ENCODE data around the gene EFCAB7. TPM values are rescaled to one million over a fixed set of nuclear protein-coding genes. Genes with fewer than 3 reads are reported as not detected.

Gene EFCAB7
- total RNA-seq, 2 donors from 2014 or later, result 9.8 to 11.6 TPM

DNA sequence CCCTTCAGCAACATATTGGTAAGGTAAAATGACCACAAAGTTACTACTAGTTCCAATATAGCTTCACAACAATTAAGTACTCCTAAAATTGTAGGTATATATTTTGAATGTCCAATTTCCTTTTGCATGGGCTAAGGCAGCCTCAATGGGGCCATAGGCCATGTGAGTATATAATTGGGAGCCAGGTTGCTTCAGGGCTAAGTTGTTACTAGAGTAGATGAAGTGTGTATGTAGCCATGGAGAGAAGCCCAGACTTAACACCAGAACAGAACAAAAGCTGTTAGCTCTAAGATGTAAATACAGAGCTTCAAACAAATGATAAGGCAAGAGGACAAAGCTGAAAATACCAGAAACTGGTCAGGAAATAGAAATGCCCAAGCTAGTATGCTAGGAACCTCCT is 16.5 kb upstream of the EFCAB7 start:
- DNase-seq (ENCODE audit: low spot score), result no peak
- no peaks in the 10 kb centered on the region for H3K36me3 ChIP-seq
- H3K4me3 ChIP-seq, result no peak overlapping the region
- no peaks in the 10 kb centered on the region for H3K27me3 ChIP-seq (replicated peaks; ENCODE audit: insufficient read depth)
- H3K9me3 ChIP-seq, result no peaks in the 10 kb centered on the region
- H3K27ac ChIP-seq, result no peak overlapping the region
- H3K4me1 ChIP-seq (replicated peaks), result no peaks in the 10 kb centered on the region
- no peak for TF ChIP-seq POLR2AphosphoS5 (IDR thresholded peaks at IDR 0.05)
- TF ChIP-seq CTCF (IDR thresholded peaks at IDR 0.05), result no peak
- no peak for TF ChIP-seq POLR2A (IDR thresholded peaks at IDR 0.05)
- intact Hi-C loops (cut with DNase I), result no loop called here

- intact Hi-C loops (cut with DNase I), result no loop called here
- H3K9me3 ChIP-seq, result no peaks in the 10 kb centered on the region
- TF ChIP-seq CTCF (IDR thresholded peaks at IDR 0.05) (no peak), POLR2A (IDR thresholded peaks at IDR 0.05) (no peak), POLR2AphosphoS5 (IDR thresholded peaks at IDR 0.05) (no peak)
- 87% methylated on average over 10 of the region's 10 CpGs for WGBS
- H3K4me1 ChIP-seq (replicated peaks), result no peaks in the 10 kb centered on the region
- DNase-seq (ENCODE audit: low spot score), result no peak
- H3K27me3 ChIP-seq (replicated peaks; ENCODE audit: insufficient read depth), result no peaks in the 10 kb centered on the region
- H3K36me3 ChIP-seq, result no peaks in the 10 kb centered on the region
- H3K4me3 ChIP-seq, result no peak overlapping the region
- no peak overlapping the region for H3K27ac ChIP-seq
Observed at GRCh38 chr1:63509718-63510117, 13.6 kb upstream of the EFCAB7 start.

DNA sequence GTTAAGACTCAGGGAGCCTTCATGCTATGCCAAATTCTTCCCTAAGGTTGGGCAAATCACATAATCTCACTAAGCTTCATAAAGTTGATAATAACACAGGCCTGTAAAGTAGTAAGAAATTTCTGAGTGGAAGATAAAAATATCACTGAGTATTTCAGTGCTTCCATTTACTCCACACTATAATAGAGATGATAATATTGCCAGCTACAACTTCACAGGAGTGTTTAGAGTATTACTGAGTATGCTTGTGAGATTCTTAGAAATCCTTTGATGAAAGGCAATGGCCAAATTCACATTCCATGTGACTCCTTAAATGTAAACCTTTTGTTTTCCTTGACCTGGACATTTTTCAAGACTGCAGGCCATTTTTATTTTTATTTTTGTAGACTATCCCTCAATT is 10.7 kb upstream of the EFCAB7 start:
- H3K27me3 ChIP-seq (replicated peaks; ENCODE audit: insufficient read depth), result no peaks in the 10 kb centered on the region
- TF ChIP-seq POLR2A (IDR thresholded peaks at IDR 0.05) (no peak), POLR2AphosphoS5 (IDR thresholded peaks at IDR 0.05) (no peak)
- no peak overlapping the region for H3K4me3 ChIP-seq
- no peak for DNase-seq (ENCODE audit: low spot score)
- no peaks in the 10 kb centered on the region for H3K36me3 ChIP-seq
- no peak overlapping the region for H3K27ac ChIP-seq
- no peaks in the 10 kb centered on the region for H3K4me1 ChIP-seq (replicated peaks)
- no peaks in the 10 kb centered on the region for H3K9me3 ChIP-seq
- intact Hi-C loops (cut with DNase I), result no loop called here

DNA sequence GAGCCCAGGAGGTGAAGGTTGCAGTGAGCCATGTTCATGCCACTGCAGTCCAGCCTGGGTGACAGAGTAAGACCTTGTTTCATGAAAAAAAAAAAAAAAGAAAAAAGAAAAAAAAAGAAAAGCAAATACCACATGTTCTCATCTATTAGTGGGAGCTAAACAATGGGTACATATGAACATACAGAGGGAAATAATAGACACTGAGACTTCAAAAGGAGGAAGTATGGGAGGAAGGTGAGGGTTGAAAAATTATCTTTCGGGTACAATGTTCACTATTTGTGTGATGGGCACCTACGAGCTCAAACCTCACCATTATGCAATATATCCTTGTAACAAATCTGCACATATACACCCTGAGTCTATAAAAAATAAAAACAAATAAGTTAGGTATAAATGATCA is 6.7 kb upstream of the EFCAB7 start:
- Histone ChIP-seq H3K27ac (no peak overlapping the region), H3K9me3 (no peaks in the 10 kb centered on the region), H3K4me1 (replicated peaks) (no peaks in the 10 kb centered on the region), H3K27me3 (replicated peaks; ENCODE audit: insufficient read depth) (no peaks in the 10 kb centered on the region), H3K4me3 (no peak overlapping the region), H3K36me3 (no peaks in the 10 kb centered on the region)
- 90% methylated on average over 2 of the region's 2 CpGs for WGBS
- TF ChIP-seq CTCF (IDR thresholded peaks at IDR 0.05) (no peak), POLR2AphosphoS5 (IDR thresholded peaks at IDR 0.05) (no peak), POLR2A (IDR thresholded peaks at IDR 0.05) (no peak)
- intact Hi-C loops (cut with DNase I), result no loop called here
- DNase-seq (ENCODE audit: low spot score), result no peak

DNA sequence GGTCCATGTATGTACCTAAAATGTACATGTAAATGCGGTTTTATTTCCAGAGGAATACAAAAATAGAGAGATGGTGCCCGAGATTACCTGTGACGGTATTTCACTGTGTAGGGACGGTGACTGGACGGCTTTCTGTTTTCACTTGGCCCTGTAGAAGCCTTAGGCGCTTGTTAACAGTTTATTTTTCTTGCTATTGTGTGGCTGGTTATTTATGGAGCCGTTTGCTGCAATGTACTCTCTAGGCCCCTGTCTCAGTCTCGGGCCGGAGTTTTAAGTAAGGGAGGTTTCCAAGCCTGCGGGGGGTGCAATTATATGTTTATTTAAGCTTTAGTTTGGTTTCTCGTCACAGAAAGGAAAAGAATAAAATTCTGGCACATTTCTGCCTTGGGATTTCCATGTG is 413 bp downstream of the EFCAB7 start:
- Histone ChIP-seq H3K4me1 (replicated peaks) (no peaks in the 10 kb centered on the region), H3K27ac (peak overlapping the region; percentile 93 to 96), H3K27me3 (replicated peaks; ENCODE audit: insufficient read depth) (no peaks in the 10 kb centered on the region), H3K4me3 (peak overlapping the region; percentile 51 to 64), H3K36me3 (no peaks in the 10 kb centered on the region), H3K9me3 (no peaks in the 10 kb centered on the region)
- under 1% methylated on average over 11 of the region's 11 CpGs for WGBS
- TF ChIP-seq POLR2A (IDR thresholded peaks at IDR 0.05) (no peak), POLR2AphosphoS5 (IDR thresholded peaks at IDR 0.05) (no peak), CTCF (IDR thresholded peaks at IDR 0.05) (no peak)
- intact Hi-C loops (cut with DNase I), result no loop called here
- no peak for DNase-seq (ENCODE audit: low spot score)
